SK-N-SH treated with all-trans-retinoic acid at 6 μM for 48 hours (cell line): ENCODE results near the gene UTP20.

Experiments
- ATAC-seq: fragments of 200-7000 bp; cut with Tn5 transposase; 3 replicates; pipeline ENCODE4 v1.9.1; 2020; ENCODE audit warnings: mild to moderate bottlenecking, moderate library complexity
- ARNTL ChIP-seq: fragments of 450-650 bp; formaldehyde crosslinking; IDR thresholded peaks from 2 replicates; pipeline ENCODE4 v1.5.0; 2020; ENCODE audit warnings: low read depth, mild to moderate bottlenecking, moderate library complexity, borderline replicate concordance
- BACH2 ChIP-seq: fragments of 250-450 bp; sonication (Bioruptor Pico); IDR thresholded peaks from 2 replicates; pipeline ENCODE4 v1.9.0; 2021; ENCODE audit warnings: mild to moderate bottlenecking, borderline replicate concordance
- CREB5 ChIP-seq: fragments of 250-450 bp; sonication (Bioruptor Pico); IDR thresholded peaks from 2 replicates; pipeline ENCODE4 v1.5.1; 2020; ENCODE audit warnings: low read depth, mild to moderate bottlenecking, moderate library complexity
- CSDC2 ChIP-seq: fragments of 250-450 bp; sonication (Bioruptor Pico); IDR thresholded peaks from 2 replicates; pipeline ENCODE4 v1.5.0; 2020; ENCODE audit warnings: mild to moderate bottlenecking, moderate library complexity
- ESRRG ChIP-seq: fragments of 250-450 bp; sonication (Bioruptor Pico); IDR thresholded peaks from 2 replicates; pipeline ENCODE4 v1.6.1; 2021; ENCODE audit warnings: mild to moderate bottlenecking
- GLIS3 ChIP-seq: fragments of 250-450 bp; sonication (Bioruptor Pico); IDR thresholded peaks from 2 replicates; pipeline ENCODE4 v1.5.0; 2020; ENCODE audit warnings: mild to moderate bottlenecking, moderate library complexity
- ISL1 ChIP-seq: fragments of 250-450 bp; sonication (Bioruptor Pico); IDR thresholded peaks from 2 replicates; pipeline ENCODE4 v2.1.2; 2022; ENCODE audit warnings: mild to moderate bottlenecking, moderate library complexity
- OSR1 ChIP-seq: fragments of 250-450 bp; sonication (Bioruptor Pico); IDR thresholded peaks from 2 replicates; pipeline ENCODE4 v1.8.0; 2022; ENCODE audit warnings: moderate library complexity, mild to moderate bottlenecking, inconsistent platforms
- PATZ1 ChIP-seq: fragments of 250-450 bp; sonication (Bioruptor Pico); IDR thresholded peaks from 2 replicates; pipeline ENCODE4 v1.8.0; 2020; ENCODE audit warnings: mild to moderate bottlenecking, moderate library complexity, borderline replicate concordance
- POU6F1 ChIP-seq: fragments of 250-450 bp; sonication (Bioruptor Pico); IDR thresholded peaks from 2 replicates; pipeline ENCODE4 v1.8.0; 2021; ENCODE audit warnings: low read depth, mild to moderate bottlenecking, moderate library complexity, borderline replicate concordance
- PPARA ChIP-seq: fragments of 250-450 bp; sonication (Bioruptor Pico); IDR thresholded peaks from 2 replicates; pipeline ENCODE4 v1.5.0; 2020; ENCODE audit warnings: mild to moderate bottlenecking, borderline replicate concordance
- RARB ChIP-seq: fragments of 250-450 bp; sonication (Bioruptor Pico); IDR thresholded peaks from 2 replicates; pipeline ENCODE4 v1.8.0; 2021; ENCODE audit warnings: mild to moderate bottlenecking, moderate library complexity
- SNAI2 ChIP-seq: fragments of 250-450 bp; sonication (Bioruptor Pico); IDR thresholded peaks from 2 replicates; pipeline ENCODE4 v1.5.0; 2020; ENCODE audit warnings: mild to moderate bottlenecking, moderate library complexity
- TCF4 ChIP-seq: fragments of 250-450 bp; sonication (Bioruptor Pico); IDR thresholded peaks from 2 replicates; pipeline ENCODE4 v1.8.0; 2021; ENCODE audit warnings: mild to moderate bottlenecking, moderate library complexity, borderline replicate concordance
- TOX ChIP-seq: fragments of 250-450 bp; sonication (Bioruptor Pico); IDR thresholded peaks from 2 replicates; pipeline ENCODE4 v1.8.0; 2021; ENCODE audit warnings: mild to moderate bottlenecking, moderate library complexity, borderline replicate concordance
- TSHZ2 ChIP-seq: fragments of 250-450 bp; sonication (Bioruptor Pico); IDR thresholded peaks from 2 replicates; pipeline ENCODE4 v1.5.0; 2020; ENCODE audit warnings: mild to moderate bottlenecking, moderate library complexity
- ZC3H10 ChIP-seq: fragments of 250-450 bp; sonication (Bioruptor Pico); IDR thresholded peaks from 2 replicates; pipeline ENCODE4 v1.5.1; 2021; ENCODE audit warnings: mild to moderate bottlenecking, moderate library complexity
- ZFP3 ChIP-seq: fragments of 250-450 bp; sonication (Bioruptor Pico); IDR thresholded peaks from 2 replicates; pipeline ENCODE4 v1.5.0; 2020; ENCODE audit warnings: mild to moderate bottlenecking, moderate library complexity
- ZFP30 ChIP-seq: fragments of 450-650 bp; formaldehyde crosslinking; IDR thresholded peaks from 2 replicates; pipeline ENCODE4 v1.5.0; 2022; ENCODE audit warnings: mild to moderate bottlenecking, moderate library complexity
- ZNF565 ChIP-seq: fragments of 450-650 bp; formaldehyde crosslinking; conservative IDR thresholded peaks from 2 replicates; pipeline ENCODE4 v1.5.0; 2020; ENCODE audit warnings: low read depth, mild to moderate bottlenecking, moderate library complexity
- ZNF70 ChIP-seq: fragments of 450-650 bp; formaldehyde crosslinking; IDR thresholded peaks from 2 replicates; pipeline ENCODE4 v1.5.0; 2020; ENCODE audit warnings: mild to moderate bottlenecking, moderate library complexity
- ZNF8 ChIP-seq: fragments of 450-650 bp; formaldehyde crosslinking; IDR thresholded peaks from 2 replicates; pipeline ENCODE4 v1.5.0; 2020; ENCODE audit warnings: mild to moderate bottlenecking, moderate library complexity
- TF ChIP-seq, protein P1 (sequence below): fragments of 250-450 bp; sonication (Bioruptor Pico); IDR thresholded peaks from 2 replicates; pipeline ENCODE4 v1.5.1; 2021; ENCODE audit warnings: mild to moderate bottlenecking, moderate library complexity

UTP20 gene

DNA sequence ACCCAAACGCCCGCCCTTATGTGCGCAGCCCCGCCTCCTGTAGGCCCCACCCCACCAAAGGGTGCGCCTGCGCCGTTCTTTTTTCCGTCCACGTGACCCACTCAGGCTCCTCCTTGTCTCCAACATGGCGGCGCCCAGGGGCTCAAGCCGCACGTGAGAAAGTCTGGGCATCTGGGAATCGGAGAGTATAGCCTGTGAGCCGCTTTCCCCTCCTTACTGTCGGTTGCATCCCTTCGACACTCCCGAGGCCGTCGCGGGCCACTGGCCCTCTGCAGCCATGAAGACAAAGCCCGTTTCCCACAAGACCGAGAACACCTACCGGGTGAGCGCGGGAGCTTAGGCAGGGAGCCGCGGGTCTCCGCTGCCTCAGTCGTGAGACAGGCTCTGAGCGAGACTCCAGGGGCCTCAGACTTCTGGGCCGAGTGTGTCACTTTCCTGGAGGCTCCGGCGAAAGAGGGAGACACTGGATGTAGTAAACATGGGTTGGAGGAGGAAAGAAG is at the start of gene UTP20:
UTP20 (plus strand) TSS at position 100 of the 500 bp plus-strand sequence; CDS start at position 278, 178 bp downstream.
- peak; percentile 99 for ATAC-seq

GRCh38 chr12:101230547-101230946 is 49.4 kb upstream of the UTP20 start:
- peak; percentile 93 for ATAC-seq
- no peak for TF ChIP-seq ZNF70
- no peak for TF ChIP-seq ZFP3 (CRISPR knock-in tag)
- no peak for TF ChIP-seq ESRRG (CRISPR knock-in tag)
- TF ChIP-seq TCF4 (CRISPR knock-in tag): no peak
- TF ChIP-seq ZFP30 (CRISPR knock-in tag): no peak
- no peak for TF ChIP-seq ISL1
- TF ChIP-seq, protein P1, sequence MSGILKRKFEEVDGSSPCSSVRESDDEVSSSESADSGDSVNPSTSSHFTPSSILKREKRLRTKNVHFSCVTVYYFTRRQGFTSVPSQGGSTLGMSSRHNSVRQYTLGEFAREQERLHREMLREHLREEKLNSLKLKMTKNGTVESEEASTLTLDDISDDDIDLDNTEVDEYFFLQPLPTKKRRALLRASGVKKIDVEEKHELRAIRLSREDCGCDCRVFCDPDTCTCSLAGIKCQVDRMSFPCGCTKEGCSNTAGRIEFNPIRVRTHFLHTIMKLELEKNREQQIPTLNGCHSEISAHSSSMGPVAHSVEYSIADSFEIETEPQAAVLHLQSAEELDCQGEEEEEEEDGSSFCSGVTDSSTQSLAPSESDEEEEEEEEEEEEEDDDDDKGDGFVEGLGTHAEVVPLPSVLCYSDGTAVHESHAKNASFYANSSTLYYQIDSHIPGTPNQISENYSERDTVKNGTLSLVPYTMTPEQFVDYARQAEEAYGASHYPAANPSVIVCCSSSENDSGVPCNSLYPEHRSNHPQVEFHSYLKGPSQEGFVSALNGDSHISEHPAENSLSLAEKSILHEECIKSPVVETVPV (CRISPR knock-in tag): no peak
- TF ChIP-seq PATZ1 (CRISPR knock-in tag): no peak
- no peak for TF ChIP-seq PPARA (CRISPR knock-in tag)
- no peak for TF ChIP-seq ARNTL (CRISPR knock-in tag)
- TF ChIP-seq GLIS3 (CRISPR knock-in tag): no peak
- no peak for TF ChIP-seq OSR1 (CRISPR knock-in tag)
- no peak for TF ChIP-seq TSHZ2

More for the DNA sequence above, at the start of gene UTP20:
- TF ChIP-seq OSR1 (CRISPR knock-in tag) (no peak), RARB (CRISPR knock-in tag) (no peak), ZC3H10 (no peak), TCF4 (CRISPR knock-in tag) (no peak), CREB5 (CRISPR knock-in tag) (no peak), ZNF70 (no peak)

DNA sequence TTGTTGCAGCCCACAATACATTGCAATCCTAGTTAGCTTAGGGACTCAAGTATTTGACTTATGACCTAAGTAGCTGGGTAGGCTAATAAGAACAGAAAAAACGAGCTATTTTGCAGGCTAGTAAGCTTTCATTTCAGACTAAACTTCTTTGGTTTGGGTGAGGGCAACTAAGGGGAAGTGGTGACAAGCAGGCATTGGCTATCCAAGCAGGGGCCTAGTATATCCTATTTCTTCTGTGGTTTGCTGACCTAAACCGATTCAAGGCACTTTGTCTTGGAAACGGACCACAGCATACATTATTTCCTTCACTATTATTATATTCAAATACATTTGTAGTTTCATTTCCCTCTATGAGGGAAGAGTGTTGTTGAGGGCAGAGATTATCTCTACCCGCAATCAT is 48.3 kb upstream of the UTP20 start:
- no peak for TF ChIP-seq ZFP3 (CRISPR knock-in tag)
- no peak for TF ChIP-seq TCF4 (CRISPR knock-in tag)
- no peak for TF ChIP-seq SNAI2 (CRISPR knock-in tag)
- TF ChIP-seq, protein P1 (CRISPR knock-in tag): no peak
- TF ChIP-seq ISL1: no peak
- no peak for TF ChIP-seq GLIS3 (CRISPR knock-in tag)
- no peak for TF ChIP-seq ZFP30 (CRISPR knock-in tag)
- TF ChIP-seq ZC3H10: no peak
- no peak for TF ChIP-seq ESRRG (CRISPR knock-in tag)
- no peak for TF ChIP-seq CSDC2 (CRISPR knock-in tag)
- no peak for TF ChIP-seq ZNF8 (CRISPR knock-in tag)
- no peak for TF ChIP-seq BACH2 (CRISPR knock-in tag)
- TF ChIP-seq PPARA (CRISPR knock-in tag): no peak
- TF ChIP-seq OSR1 (CRISPR knock-in tag): no peak
- no peak for TF ChIP-seq RARB (CRISPR knock-in tag)
- TF ChIP-seq ZNF565 (CRISPR knock-in tag): no peak
- no peak for TF ChIP-seq TOX
- TF ChIP-seq ARNTL (CRISPR knock-in tag): no peak
- TF ChIP-seq POU6F1 (CRISPR knock-in tag): no peak
- no peak for ATAC-seq
